ENCODE results near the gene MACO1. TPM values are rescaled to one million over a fixed set of nuclear protein-coding genes. Genes with fewer than 3 reads are reported as not detected.

Gene MACO1
- total and polyA plus RNA-seq, 9 of the 15 experiments (the other 6 are each of a cell fraction or from before 2014, with no cell fraction given), result 4.6 to 28.4 (median 21.7) TPM

GRCh38 chr1:25430967-25431881 lies 527 bp downstream of the MACO1 start (continued):
- TF ChIP-seq, protein P1, sequence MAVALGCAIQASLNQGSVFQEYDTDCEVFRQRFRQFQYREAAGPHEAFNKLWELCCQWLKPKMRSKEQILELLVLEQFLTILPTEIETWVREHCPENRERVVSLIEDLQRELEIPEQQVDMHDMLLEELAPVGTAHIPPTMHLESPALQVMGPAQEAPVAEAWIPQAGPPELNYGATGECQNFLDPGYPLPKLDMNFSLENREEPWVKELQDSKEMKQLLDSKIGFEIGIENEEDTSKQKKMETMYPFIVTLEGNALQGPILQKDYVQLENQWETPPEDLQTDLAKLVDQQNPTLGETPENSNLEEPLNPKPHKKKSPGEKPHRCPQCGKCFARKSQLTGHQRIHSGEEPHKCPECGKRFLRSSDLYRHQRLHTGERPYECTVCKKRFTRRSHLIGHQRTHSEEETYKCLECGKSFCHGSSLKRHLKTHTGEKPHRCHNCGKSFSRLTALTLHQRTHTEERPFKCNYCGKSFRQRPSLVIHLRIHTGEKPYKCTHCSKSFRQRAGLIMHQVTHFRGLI (CRISPR knock-in tag; IDR thresholded peaks at IDR 0.05), result no peak
- TF ChIP-seq, protein P2, sequence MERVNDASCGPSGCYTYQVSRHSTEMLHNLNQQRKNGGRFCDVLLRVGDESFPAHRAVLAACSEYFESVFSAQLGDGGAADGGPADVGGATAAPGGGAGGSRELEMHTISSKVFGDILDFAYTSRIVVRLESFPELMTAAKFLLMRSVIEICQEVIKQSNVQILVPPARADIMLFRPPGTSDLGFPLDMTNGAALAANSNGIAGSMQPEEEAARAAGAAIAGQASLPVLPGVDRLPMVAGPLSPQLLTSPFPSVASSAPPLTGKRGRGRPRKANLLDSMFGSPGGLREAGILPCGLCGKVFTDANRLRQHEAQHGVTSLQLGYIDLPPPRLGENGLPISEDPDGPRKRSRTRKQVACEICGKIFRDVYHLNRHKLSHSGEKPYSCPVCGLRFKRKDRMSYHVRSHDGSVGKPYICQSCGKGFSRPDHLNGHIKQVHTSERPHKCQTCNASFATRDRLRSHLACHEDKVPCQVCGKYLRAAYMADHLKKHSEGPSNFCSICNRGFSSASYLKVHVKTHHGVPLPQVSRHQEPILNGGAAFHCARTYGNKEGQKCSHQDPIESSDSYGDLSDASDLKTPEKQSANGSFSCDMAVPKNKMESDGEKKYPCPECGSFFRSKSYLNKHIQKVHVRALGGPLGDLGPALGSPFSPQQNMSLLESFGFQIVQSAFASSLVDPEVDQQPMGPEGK (CRISPR knock-in tag; IDR thresholded peaks at IDR 0.05; ENCODE audit: borderline replicate concordance), result no peak
- no peak for TF ChIP-seq ZNF644 (tag; IDR thresholded peaks at IDR 0.05; ENCODE audit: low read depth)
- TF ChIP-seq ZNF140 (CRISPR knock-in tag; IDR thresholded peaks at IDR 0.05), result no peak
- no peak for TF ChIP-seq NCOA4 (IDR thresholded peaks at IDR 0.05; ENCODE audit: partially characterized antibody)
- TF ChIP-seq, protein P3, sequence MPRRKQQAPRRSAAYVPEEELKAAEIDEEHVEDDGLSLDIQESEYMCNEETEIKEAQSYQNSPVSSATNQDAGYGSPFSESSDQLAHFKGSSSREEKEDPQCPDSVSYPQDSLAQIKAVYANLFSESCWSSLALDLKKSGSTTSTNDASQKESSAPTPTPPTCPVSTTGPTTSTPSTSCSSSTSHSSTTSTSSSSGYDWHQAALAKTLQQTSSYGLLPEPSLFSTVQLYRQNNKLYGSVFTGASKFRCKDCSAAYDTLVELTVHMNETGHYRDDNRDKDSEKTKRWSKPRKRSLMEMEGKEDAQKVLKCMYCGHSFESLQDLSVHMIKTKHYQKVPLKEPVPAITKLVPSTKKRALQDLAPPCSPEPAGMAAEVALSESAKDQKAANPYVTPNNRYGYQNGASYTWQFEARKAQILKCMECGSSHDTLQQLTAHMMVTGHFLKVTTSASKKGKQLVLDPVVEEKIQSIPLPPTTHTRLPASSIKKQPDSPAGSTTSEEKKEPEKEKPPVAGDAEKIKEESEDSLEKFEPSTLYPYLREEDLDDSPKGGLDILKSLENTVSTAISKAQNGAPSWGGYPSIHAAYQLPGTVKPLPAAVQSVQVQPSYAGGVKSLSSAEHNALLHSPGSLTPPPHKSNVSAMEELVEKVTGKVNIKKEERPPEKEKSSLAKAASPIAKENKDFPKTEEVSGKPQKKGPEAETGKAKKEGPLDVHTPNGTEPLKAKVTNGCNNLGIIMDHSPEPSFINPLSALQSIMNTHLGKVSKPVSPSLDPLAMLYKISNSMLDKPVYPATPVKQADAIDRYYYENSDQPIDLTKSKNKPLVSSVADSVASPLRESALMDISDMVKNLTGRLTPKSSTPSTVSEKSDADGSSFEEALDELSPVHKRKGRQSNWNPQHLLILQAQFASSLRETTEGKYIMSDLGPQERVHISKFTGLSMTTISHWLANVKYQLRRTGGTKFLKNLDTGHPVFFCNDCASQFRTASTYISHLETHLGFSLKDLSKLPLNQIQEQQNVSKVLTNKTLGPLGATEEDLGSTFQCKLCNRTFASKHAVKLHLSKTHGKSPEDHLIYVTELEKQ (CRISPR knock-in tag; IDR thresholded peaks at IDR 0.05), result no peak
- TF ChIP-seq NR2C1 (IDR thresholded peaks at IDR 0.05), result no peak
- no peak for TF ChIP-seq NR2C1 (tag; IDR thresholded peaks at IDR 0.05)
- no peak for TF ChIP-seq ZNF609 (CRISPR knock-in tag; IDR thresholded peaks at IDR 0.05; ENCODE audit: borderline replicate concordance)
- TF ChIP-seq SIRT6 (IDR thresholded peaks at IDR 0.05; ENCODE audit: low read depth, low read length), result no peak
- TF ChIP-seq, protein P4, sequence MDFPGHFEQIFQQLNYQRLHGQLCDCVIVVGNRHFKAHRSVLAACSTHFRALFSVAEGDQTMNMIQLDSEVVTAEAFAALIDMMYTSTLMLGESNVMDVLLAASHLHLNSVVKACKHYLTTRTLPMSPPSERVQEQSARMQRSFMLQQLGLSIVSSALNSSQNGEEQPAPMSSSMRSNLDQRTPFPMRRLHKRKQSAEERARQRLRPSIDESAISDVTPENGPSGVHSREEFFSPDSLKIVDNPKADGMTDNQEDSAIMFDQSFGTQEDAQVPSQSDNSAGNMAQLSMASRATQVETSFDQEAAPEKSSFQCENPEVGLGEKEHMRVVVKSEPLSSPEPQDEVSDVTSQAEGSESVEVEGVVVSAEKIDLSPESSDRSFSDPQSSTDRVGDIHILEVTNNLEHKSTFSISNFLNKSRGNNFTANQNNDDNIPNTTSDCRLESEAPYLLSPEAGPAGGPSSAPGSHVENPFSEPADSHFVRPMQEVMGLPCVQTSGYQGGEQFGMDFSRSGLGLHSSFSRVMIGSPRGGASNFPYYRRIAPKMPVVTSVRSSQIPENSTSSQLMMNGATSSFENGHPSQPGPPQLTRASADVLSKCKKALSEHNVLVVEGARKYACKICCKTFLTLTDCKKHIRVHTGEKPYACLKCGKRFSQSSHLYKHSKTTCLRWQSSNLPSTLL (IDR thresholded peaks at IDR 0.05), result no peak
- no peak for TF ChIP-seq DNMT1 (IDR thresholded peaks at IDR 0.05)

Data from K562 (cell line).